GM12891 (cell line): Measurements from ENCODE around the gene STIMATE.

ENCODE experiments used
- POLR2A ChIP-seq: IDR thresholded peaks from 2 replicates; pipeline ENCODE4 v1.6.1; 2011; ENCODE audit warnings: low read depth, low read length, control low read depth
- POLR2AphosphoS5 ChIP-seq: IDR thresholded peaks from 2 replicates; pipeline ENCODE4 v1.6.1; 2011; ENCODE audit warnings: low read depth, low read length, control low read depth
- POU2F2 ChIP-seq: IDR thresholded peaks from 2 replicates; pipeline ENCODE4 v1.6.1; 2011; ENCODE audit warnings: low read depth, mild to moderate bottlenecking, control low read depth, low read length, moderate library complexity
- SPI1 ChIP-seq: IDR thresholded peaks from 2 replicates; pipeline ENCODE4 v1.6.1; 2011; ENCODE audit warnings: low read depth, low read length, control low read depth
- TAF1 ChIP-seq: IDR thresholded peaks from 2 replicates; pipeline ENCODE4 v1.6.1; 2011; ENCODE audit warnings: low read depth, low read length, control low read depth

DNA sequence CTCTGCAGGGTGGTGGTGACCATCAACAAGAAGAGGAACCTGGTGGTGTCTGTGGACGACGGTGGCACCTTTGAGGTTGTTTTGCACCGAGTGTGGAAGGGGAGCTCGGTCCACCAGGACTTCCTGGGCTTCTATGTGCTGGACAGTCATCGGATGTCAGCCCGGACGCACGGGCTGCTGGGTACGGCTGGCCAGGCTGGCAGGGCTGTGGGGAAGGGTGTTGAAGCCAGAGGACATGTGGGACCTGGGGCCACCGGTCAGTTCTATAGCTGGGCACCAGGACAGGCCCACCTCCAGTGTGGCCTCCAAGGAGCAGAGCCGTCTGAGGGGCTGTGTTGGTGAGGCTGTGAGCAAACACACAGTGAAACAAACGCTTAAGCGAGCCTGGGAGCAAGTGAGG is 106.6 kb downstream of the STIMATE start:
- TF ChIP-seq TAF1 (no peak), POLR2A (no peak), POLR2AphosphoS5 (no peak), POU2F2 (no peak), SPI1 (no peak)
